GM19025 (cell line): ENCODE measurements around the gene BPIFB2.
"Not testable (repeated sequence)": the region's sequence is repeated elsewhere in the genome, so short reads cannot be mapped to it uniquely, and the experiment has no call there.

ENCODE experiments used
- ATAC-seq: cut with Tn5 transposase; IDR thresholded peaks from one replicate; pipeline ENCODE4 v1.9.1; 2021; ENCODE audit warnings: mild to moderate bottlenecking, low read depth, moderate library complexity; ENCODE audit not compliant: unreplicated experiment

BPIFB2 gene

GRCh38 chr20:33032555-33032954 is 25.1 kb downstream of the BPIFB2 start:
- no peak for ATAC-seq

DNA sequence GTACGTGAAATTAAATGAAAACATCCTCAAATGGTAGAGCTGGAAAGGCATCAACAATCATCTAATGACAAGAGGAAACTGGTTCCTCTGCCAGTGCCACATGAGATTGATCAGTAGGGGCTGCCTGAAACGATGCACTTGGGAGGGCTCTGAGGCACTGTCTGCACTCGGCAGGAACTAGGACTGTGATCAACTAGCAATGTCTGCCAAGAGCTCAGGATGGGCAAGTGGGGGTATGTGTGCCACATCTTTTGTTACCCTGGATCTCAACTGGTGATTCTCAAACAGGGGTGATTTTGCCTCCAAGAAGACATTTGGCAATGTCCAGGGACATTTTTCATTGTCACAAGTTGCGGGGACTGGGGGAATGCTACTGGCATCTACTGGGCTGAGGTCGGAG is 25.9 kb downstream of the BPIFB2 start:
- ATAC-seq: no peak

GRCh38 chr20:33034115-33034514 is 26.6 kb downstream of the BPIFB2 start:
- no peak for ATAC-seq

- no peak for ATAC-seq
Observed at GRCh38 chr20:33034901-33035492, 27.5 kb downstream of the BPIFB2 start.

- ATAC-seq: no peak
Observed at GRCh38 chr20:33037456-33037855, 30.0 kb downstream of the BPIFB2 start.

GRCh38 chr20:33038243-33038642 is 30.7 kb downstream of the BPIFB2 start:
- no peak for ATAC-seq

GRCh38 chr20:33042430-33042829 is 34.9 kb downstream of the BPIFB2 start:
- no peak for ATAC-seq

GRCh38 chr20:33042983-33043730 is 35.7 kb downstream of the BPIFB2 start:
- no peak for ATAC-seq

DNA sequence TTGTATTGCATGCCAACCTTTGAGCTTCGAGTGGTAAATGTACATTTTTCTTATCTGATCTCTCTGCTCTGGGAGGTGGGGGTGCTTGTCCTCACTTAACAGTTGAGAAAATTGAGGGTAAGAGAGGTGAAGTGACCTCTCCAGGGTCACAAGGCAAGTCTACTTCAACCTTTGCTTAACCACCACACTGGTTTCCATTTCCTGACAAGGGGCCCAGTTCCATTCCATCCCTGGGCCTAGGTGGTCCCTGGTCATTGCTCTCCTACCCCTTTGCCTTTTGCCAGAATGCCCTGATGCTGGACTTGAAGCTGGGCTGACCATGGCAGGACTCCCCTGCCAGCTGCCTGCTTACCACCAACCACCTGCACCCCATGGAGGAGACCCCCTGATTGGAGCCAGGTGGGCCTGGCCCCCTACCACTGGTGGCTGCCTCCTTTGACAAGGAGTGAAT is 36.3 kb downstream of the BPIFB2 start:
- ATAC-seq: no peak

DNA sequence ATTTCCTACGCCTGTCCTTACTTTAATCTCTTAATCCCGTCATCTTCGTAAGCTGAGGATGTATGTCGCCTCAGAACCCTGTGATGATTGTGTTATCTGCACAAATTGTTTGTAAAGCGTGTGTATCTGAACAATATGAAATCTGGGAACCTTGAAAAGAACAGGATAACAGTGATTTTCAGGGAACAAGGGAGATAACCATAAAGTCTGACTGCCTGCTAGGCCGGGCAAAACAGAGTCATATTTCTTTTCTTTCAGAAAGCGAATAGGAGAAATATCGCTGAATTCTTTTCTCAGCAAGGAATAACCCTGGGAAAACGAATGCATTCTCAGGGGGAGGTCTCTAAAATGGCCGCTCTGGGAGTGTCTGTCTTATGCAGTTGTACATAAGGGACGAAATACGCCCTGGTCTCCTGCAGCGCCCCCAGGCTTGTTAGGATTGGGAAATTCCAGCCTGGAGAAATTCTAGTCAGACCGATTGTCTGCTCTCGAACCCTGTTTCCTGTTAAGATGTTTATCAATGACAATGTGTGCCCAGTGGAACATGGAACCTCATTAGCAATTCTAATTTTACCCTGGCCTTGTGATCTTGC is 37.7 kb downstream of the BPIFB2 start:
- ATAC-seq: not testable (repeated sequence)

DNA sequence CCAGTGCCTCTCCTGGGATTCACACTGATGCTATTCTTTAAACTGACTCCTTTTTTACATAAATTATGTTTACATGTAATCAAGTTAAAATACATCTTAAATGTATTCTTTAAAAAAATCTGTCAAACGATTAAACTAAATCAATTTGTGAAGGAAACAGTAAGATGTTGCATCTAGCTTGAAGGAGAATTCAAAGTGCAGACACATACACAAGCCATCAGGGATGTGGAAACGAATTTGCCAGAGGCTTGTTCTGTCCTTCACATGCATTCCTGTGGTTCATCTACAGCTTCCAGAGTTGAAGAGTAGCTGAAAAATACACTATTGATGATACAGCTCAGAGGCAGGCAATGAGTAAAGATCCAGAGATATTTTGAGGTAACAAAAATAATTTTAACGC is 38.9 kb downstream of the BPIFB2 start:
- ATAC-seq: no peak

GRCh38 chr20:33051333-33051732 is 43.8 kb downstream of the BPIFB2 start:
- no peak for ATAC-seq

GRCh38 chr20:33053291-33054106 is 46.0 kb downstream of the BPIFB2 start, which contains the start of gene BPIFB3:
BPIFB3 (plus strand) TSS chr20:33053903; CDS start chr20:33055436, 1,533 bp downstream.
- no peak for ATAC-seq

DNA sequence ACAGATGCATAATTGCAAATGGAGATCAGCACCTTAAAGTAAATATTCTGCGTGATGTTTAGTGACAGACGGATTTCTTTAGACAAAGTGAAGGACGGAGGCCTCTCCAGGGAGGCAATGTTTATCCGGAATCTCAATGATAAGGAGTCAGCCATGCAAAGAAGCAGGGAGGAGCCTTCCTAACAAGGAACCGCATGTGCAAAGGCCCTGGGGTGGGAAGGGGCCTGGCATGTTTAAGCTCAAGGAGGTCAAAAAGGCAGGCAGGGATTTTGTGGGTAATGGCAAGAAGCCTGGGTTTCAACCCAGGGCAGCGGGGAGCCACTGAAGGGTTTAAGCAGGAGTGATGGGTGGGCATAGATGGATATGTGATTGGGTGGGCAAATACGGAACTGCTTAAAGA is 46.9 kb downstream of the BPIFB2 start:
- ATAC-seq: no peak

- ATAC-seq: no peak
Observed at GRCh38 chr20:33054791-33055190, 47.3 kb downstream of the BPIFB2 start.

GRCh38 chr20:33059136-33059535 is 51.6 kb downstream of the BPIFB2 start:
- ATAC-seq: no peak

- no peak for ATAC-seq
Observed at GRCh38 chr20:33059741-33060390, 52.4 kb downstream of the BPIFB2 start.

- no peak for ATAC-seq
Observed at GRCh38 chr20:33061658-33062028, 54.1 kb downstream of the BPIFB2 start.

- no peak for ATAC-seq
Observed at GRCh38 chr20:33062105-33062824, 54.8 kb downstream of the BPIFB2 start.

- no peak for ATAC-seq
Observed at GRCh38 chr20:33062825-33063149, 55.3 kb downstream of the BPIFB2 start.
